Kidney tubule cell (primary cell): ENCODE measurements around the gene NKIRAS1.
"Not testable (repeated sequence)": the region's sequence is repeated elsewhere in the genome, so short reads cannot be mapped to it uniquely, and the experiment has no call there.

ENCODE experiments used
- DNase-seq: peaks from one replicate; pipeline ENCODE4 v3.0.0-alpha.2; 2018; ENCODE audit warnings: low spot score

Gene NKIRAS1

GRCh38 chr3:23869977-23870662 lies 46.7 kb downstream of the NKIRAS1 start:
- DNase-seq, result no peak

- DNase-seq, result no peak
Observed at GRCh38 chr3:23867838-23868237, 49.0 kb downstream of the NKIRAS1 start.

DNA sequence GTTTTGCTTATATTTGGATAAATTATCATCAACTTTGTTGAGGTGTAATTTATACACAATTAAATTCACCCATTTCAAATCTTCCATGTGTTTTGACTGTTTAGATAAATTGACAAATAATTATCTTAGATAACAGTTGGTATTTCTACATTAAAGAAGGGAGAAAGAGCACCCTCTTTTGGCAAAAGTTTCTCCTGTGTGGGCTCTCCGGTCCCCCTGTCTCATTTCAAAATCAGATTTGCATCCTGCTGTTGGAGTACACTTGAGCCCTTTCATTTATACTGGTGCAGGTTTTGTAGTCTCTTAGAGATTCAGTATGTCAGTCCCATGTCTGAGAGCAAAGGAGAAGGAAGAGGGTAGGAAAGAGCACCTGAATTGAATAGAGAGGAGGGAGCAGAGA lies 49.4 kb downstream of the NKIRAS1 start:
- no peak for DNase-seq

- peak; percentile 64 for DNase-seq
Observed at GRCh38 chr3:23865595-23866396, 51.0 kb downstream of the NKIRAS1 start.

DNA sequence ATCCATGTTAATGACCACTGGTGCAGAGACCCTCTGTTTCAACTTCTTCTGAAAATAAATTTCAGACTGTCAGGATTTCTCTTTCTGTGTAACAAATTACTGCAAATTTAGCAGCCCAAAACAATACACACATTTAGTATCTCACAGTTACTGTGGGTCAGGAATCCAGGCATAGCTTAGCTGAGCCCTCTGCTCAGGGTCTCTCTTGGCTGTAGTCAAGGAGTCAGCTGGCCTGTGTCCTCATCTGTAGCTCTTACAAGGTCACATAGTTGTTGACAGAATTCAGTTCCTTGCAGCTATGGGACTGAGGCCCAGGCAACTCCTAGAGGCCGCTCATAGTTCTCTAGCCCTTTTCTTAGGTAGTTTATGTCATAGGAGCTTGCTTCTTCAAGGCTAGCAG lies 51.9 kb downstream of the NKIRAS1 start:
- DNase-seq, result no peak

GRCh38 chr3:23863060-23863459 lies 53.7 kb downstream of the NKIRAS1 start:
- peak; percentile 21 for DNase-seq

DNA sequence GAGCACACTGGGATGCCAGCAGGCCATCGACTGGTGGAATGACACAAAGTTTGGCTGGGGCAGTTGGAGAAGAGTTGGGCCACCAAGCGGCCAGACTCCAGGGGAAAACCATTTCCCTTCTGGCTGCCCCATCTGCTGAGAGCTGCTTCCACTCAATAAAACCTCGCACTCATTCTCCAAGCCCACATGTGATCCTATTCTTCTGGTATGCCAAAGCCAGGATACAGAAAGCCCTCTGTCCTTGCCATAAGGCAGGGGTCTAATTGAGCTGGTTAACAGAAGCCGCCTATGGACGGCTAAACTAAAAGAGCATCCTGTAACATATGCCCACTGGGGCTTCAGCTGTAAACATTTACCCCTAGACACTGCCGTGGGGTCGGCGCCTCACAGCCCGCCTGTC lies 55.1 kb downstream of the NKIRAS1 start:
- no peak for DNase-seq

DNA sequence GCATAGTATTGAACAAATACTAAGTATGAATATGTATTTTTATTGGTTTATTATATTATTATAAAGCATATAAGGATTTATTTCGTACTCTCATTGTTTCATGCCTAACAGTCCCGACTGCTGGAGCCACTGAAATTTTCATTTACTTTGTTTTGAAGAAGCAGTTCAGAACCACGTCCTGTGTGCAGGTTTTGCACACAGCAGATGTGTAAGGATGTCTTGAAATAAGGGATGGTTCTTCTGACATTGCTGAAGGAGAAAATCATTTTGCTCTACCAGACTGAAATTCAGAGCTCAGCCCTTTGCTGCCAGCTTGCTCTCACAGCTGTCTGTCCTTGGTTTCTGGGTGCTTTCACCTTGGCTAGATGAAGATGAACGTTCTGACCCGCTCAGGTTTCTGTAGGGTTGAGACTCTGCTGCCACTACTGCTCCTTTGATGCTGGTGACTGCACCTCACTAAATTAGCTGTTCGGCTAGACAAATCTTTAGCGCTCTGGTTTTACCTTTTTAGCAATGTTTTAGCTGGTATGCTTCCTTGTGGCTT lies 56.9 kb downstream of the NKIRAS1 start:
- DNase-seq, result no peak

DNA sequence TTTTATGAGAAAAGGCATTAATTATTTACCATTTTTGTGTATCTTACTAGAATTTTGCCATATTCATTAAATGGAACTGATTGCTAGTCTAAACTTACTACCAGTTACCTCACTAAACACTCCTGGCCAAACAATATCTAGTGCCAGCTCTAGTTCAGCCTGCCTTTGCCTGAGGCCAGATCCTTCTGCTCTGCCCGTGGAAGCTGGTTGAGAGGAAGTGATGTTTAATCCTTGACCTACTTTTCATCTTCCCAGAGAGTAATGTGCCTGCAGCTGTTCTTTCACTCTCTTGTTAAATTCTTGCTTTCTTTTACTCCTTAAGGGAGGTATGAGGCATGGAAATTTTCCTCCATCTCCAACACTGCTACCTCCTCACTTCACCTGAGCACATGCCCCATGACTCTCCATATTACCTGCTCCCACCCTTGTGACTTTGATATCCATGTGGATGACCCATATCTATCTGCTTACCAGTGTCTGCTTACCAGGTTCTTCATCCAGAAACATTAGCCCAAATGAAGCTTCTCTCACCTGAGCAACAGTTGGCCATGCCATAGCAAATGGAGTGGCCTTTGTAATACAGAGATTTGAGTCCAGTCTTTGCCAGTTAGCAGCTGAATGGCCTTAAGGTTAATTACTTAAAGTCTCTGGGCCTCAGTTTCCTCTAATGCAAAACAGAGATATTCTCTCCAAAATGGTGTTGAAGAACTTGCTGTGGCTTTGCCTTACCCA lies 57.6 kb downstream of the NKIRAS1 start:
- DNase-seq, result peak; percentile 12

GRCh38 chr3:23856286-23856685 lies 60.5 kb downstream of the NKIRAS1 start:
- DNase-seq, result no peak

DNA sequence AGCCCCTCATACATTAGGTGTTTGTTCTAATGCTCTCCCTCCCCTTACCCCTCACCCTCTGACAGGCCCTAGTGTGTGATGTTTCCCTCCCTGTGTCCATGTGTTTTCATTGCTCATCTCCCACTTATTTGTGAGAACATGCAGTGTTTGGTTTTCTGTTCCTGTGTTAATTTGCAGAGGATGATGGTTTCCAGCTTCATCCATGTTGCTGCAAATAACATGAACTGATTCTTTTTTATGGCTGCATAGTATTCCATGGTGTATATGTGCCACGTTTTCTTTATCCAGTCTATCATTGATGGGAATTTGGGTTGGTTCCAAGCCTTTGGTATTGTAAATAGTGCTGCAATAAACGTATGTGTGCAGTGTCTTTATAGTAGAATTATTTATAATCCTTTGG lies 67.3 kb downstream of the NKIRAS1 start:
- DNase-seq, result not testable (repeated sequence)

DNA sequence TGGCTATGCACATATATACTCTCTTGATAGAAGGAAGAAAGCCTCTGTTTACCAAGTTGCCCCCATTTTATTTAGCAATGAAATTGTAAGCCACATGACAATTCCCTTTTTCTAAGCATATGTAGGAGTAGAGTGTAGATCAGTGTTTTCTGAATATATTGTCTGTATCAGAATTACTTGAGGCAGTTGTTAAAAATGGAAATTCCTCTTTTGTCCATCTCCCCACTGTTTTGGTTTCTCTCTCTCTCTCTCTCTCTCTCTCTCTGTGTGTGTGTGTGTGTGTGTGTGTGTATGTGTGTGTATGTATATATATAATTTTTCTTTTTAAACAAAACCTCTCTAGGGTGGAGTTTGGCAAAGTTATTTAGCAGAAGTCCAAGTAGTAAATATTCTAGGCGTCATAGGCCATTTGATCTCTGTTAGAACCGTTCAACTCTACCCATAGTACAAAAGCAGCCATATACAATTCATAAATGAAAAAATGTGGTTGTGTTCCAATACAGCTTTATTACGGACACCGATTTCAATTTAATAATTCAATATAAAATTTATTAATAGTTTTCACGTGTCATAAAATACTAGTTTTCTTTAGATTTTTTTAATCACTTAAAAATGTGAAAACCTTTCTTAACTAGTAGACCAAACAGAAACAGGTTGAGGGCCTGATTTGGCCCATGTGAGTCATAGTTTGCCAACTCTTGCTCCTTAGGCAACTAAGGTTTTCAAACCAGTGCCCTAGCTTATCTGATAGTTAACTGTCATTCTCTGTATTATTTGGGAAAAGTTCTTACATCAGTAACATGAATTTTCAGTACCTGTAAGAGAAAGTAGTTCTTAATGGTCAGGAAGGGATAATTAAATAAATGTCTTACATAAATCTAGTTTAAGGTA lies 71.2 kb downstream of the NKIRAS1 start:
- no peak for DNase-seq

DNA sequence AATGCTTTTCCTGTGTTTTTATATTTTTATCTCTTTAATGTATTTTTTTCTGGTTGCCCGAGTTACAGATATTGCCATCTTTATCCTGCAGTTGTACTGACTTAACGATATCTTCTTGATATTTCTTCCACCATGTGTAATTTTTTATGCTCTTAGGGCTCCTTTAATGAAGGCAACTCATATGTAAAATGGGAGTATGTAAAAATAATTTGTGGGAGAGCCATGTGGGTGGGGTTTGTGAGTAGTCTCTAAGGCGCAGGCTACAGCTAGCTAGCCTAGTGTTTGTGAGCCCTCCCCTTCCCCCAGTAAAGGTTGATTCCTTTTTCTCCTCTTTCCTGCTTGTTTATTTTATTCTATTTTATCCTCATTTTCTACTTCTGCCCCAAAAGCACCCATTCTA lies 72.9 kb downstream of the NKIRAS1 start:
- no peak for DNase-seq
